Esophagus squamous epithelium (tissue), 4 donors: ENCODE measurements around the gene EVC.

Experiments used
- POLR2A ChIP-seq, 4 donors: fragments of 450-650 bp; IDR thresholded peaks; one replicate each; pipeline ENCODE4 v1.6.1; 2017; ENCODE audit warnings: antibody characterized with exemption in 4 of 4, mild to moderate bottlenecking in 4 of 4, moderate library complexity in 3 of 4
- TF ChIP-seq, protein P1 (sequence below), 6 experiments: fragments of 450-650 bp in 4 of 6; fragments of 200-600 bp in 2 of 6; sonication (generic) in 2 of 6; IDR thresholded peaks; one replicate each; pipeline ENCODE4 v1.5.1; 2016 to 2019; ENCODE audit warnings: antibody characterized with exemption in 6 of 6, mild to moderate bottlenecking in 4 of 6, moderate library complexity in 4 of 6

DNA sequence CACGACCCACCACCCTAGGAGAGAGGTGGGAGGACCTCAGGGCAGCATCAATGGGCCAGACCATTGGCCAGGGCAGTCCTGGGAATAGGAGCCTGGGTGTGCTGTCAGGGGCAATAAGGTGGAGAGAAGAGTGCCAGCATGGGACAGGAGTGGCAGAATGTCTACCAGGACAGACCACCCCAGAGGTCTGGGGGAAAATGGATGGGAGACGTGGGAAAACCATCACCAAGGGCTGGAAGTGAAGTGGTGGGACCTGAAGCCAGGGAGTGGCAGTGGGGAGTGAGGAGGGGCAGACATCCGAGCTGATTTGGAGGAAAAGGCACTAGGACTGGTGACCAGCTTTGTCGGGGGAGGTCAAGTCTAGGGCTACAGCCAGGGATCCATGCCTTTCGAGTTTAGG is 3.6 kb upstream of the EVC start:
- TF ChIP-seq POLR2A (IDR thresholded peaks at IDR 0.05), result no peak
- TF ChIP-seq, protein P1, sequence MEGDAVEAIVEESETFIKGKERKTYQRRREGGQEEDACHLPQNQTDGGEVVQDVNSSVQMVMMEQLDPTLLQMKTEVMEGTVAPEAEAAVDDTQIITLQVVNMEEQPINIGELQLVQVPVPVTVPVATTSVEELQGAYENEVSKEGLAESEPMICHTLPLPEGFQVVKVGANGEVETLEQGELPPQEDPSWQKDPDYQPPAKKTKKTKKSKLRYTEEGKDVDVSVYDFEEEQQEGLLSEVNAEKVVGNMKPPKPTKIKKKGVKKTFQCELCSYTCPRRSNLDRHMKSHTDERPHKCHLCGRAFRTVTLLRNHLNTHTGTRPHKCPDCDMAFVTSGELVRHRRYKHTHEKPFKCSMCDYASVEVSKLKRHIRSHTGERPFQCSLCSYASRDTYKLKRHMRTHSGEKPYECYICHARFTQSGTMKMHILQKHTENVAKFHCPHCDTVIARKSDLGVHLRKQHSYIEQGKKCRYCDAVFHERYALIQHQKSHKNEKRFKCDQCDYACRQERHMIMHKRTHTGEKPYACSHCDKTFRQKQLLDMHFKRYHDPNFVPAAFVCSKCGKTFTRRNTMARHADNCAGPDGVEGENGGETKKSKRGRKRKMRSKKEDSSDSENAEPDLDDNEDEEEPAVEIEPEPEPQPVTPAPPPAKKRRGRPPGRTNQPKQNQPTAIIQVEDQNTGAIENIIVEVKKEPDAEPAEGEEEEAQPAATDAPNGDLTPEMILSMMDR (IDR thresholded peaks at IDR 0.05), result no peak
